ENCODE results near the gene SELENOO.

SELENOO gene

DNA sequence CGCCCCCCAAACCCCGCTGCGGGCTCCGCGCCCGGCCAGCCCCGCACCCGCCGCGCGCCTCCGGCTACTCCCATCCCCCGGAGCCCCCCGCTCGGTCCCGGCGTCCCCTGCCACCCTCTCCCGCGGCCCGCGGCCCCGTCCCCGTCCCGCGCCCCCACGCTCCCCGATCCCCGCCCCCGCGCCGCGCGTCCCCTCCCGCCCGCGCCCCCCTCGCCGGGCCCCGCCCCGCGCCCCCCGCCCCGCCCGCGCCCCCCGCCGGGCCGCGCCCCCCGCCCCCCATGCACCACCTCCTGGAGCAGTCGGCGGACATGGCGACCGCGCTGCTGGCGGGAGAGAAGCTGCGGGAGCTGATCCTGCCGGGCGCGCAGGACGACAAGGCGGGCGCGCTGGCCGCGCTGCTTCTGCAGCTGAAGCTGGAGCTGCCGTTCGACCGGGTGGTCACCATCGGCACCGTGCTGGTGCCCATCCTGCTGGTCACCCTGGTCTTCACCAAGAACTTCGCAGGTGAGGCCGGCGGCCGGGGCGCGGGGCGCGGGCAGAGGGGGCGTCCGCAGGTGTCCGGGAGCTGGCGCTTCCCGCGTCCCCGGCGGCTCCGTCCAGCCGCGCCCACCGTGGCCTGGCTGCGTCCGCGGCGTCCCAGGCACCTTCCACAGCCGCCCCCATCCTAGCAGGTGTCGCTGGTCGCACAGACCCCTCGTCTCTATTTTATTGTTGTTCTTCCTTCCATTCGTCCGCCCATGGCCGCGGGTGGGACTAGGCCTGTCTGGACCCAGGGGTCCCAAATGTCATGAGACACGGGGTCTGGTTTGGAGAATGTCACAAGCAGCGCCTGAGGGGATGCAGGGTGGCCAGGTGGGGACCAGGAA lies 30.1 kb upstream of the SELENOO start, which contains the start of gene PANX2:
TSS of gene PANX2 (plus strand) at position 279 of the 866 bp plus-strand sequence. CDS start at position 279, 0 bp downstream.
- DNase-seq: peak; percentile 62

DNA sequence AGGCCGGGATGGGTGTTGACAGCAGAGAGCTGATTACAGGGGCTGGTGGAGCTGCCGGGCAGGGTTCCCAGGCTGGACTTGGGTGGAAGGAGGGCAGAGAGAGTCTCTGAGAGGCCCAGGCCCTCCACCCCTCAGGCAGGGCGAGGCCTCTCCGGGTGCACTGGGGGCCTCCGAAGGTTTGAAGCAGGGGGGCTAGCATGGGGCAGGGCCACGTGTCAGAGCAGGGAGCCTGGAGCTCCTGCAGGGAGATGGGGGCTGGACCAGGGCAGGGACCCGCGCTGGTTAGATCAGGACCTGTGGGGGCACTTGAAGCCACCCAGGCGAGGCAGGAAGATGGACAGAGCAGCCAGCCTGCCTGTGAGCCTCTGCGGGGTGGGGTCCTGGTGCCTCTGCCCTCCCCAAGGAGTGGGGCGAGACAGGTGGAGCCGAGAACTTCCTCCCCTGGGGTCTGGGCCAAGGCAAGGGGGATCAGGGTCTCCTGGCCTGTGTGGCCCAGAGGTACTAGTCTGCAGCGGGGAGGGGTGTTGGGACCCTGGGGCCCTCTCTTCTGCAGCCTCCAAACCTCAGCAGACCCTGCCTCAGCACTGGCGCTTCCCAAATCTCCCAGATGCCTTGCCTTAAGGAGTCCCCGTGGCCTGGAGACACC lies 29.4 kb upstream of the SELENOO start:
- no peak for DNase-seq

DNA sequence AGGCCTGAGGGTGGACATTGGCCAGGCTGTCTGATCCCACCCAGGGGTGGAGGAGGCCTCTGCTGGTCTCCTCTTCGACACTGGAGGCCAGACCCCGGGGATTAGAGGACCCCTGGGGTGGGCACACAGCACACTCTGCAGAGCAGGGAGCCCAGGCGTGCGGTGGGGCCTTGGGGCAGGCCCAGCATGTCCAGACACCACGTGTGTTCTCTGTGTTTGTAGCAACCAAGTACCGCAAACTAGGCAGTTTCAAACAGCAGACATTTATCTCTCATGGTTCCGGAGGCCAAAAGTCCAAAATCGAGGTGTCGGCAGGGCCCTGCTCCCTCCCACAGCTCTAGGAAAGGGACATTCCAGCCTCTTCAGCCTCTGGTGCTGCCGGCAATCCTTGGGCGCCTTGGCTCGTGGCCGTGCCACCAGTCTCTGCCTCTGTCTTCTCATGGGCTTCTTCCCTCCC lies 28.8 kb upstream of the SELENOO start:
- DNase-seq: no peak

DNA sequence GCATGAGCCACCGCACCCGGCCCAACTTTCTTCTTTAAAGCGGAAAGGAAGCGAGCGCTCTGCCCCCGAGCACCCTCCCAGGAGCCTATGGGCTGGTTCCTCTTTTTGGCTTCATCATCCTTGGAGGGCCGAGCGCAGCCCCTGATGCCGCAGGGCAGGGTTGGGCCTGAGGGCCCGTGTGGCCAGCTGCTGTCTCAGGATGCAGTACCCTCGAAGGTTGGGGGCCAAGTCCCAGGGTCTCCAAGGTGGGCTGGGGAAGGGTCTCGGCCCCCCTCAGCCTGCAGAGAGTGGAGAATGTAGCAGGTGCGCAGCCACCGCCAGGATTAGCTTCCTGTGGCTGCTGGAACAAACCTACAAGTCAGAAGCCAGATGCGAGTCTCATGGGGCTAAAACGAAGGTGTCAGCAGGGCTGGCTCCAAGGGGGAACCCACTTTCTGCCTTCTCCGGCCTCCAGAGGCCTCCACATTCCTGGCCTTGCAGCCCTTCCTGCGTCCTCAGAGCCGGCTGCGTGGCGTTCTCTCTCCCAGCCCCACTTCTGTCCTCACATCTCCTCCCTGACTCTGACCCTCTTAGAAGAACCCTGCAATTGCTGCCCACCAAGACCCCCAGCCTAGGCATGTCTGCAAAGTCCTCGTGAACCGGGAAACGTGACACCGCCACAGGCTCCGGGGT lies 27.4 kb upstream of the SELENOO start:
- DNase-seq: no peak

DNA sequence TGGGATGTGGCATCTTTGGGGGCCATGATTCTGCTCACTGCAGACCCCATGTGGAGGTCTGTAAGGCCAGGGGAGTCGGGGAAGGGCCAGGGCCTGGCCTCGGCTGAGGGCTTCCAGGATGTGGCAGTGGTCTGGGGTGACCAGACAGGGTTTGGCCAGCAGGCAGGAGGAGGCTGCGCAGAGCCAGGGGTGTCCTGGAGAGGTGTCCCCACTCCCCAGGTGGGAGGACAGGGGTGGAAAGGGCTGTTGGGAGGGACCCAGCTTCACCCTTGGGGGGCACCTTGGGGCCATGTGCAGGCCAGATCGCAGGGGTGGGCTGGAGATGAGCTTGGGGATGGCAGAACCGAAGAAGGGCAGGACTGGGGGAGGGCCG lies 26.8 kb upstream of the SELENOO start:
- no peak for DNase-seq

DNA sequence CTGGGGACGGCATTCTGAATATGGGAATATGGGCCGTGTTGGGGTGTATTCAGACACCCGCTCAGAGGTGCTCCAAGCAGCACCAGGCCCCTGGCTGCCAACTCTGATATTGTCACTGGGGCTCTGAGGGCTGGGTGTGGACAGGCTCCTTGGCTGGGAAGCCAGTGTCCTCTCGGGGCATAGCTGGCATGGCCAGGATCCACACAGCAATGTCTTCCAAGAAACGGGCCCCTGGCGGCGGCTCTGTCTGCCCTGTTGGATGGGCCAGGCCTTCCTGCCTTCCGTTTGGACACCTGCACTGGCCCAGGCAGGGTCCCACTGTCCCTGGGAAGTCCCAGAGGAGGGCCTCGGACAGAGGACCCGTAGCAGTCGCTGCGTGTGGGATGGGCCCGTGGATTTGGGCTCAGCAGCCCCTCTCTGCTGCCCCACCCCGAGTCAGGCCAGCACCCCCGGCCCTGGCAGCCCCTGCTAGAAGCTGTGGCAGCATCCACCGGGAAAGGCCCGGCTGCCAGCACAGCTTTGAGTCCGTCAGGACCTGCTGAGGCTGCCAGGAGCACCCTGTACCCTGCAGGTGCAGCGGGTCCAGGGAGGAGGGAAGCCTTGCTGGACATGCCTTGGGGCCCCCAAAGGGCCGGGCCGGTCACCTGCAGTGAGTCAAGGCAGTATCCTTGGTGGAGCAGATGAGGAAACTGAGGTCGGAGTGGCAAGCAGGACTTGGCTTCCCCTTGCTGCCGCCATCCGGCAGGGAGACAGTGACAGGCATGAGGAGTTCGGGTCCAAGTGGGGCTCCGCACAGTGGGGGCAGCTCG lies 26.2 kb upstream of the SELENOO start:
- DNase-seq: no peak

DNA sequence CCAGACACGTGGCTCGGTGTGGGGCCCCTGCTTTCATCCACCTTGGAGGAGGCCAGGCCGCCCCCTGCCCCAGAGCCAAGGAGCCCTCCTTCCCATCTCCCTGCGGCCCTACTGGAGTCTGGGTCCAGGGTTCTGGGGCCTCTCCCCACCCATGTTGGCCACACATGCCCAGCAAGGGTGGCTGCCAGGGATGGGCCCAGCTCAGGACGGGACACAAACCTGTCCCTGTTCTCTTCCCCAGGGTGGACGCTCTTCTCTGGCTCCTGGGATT lies 25.7 kb upstream of the SELENOO start:
- DNase-seq: no peak

DNA sequence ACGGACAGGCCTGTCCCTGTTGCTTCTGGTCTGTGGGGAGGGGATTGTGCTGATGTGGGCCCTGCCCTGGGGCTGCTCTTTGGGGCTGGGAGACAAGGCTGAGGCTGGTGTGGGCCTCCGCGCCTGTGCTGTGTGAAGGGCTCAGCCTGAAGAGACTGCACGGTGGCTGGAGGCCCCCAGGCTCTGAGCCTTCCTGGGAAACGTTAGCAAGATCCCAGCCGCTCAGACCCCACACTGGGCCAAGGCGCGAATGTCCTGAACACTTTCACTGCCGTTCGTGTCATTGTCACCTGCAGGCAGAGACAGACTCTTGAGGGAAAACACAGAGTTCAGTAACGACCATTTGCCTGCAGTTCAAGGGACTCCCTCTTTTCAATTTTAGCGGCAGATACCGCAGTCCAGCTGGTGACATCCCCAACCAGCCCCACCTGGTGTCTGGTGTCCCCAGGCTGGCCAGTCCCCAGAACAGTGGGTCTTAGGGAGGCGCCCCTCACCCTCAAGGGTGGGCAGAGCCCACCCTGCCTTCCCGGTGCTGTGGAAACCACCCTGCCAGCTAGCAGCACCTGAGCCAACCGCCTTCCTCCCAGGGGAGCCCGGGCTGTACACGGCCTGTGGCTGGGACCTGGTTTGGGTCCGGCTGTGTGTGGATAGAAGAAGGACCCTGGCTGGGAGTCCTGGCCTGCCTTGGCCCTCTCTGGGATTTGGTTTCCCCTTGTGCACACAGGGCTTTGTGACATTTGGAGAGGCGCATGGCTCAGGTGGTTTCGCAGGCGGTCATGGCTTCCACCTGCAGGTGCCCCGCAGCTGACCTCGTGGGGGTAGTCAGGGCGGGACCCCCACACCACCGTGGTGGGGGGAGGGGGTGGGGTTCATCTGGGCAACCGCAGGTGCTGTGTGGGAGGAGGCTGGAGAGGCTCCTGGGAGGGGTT lies 24.6 kb upstream of the SELENOO start:
- DNase-seq: no peak

DNA sequence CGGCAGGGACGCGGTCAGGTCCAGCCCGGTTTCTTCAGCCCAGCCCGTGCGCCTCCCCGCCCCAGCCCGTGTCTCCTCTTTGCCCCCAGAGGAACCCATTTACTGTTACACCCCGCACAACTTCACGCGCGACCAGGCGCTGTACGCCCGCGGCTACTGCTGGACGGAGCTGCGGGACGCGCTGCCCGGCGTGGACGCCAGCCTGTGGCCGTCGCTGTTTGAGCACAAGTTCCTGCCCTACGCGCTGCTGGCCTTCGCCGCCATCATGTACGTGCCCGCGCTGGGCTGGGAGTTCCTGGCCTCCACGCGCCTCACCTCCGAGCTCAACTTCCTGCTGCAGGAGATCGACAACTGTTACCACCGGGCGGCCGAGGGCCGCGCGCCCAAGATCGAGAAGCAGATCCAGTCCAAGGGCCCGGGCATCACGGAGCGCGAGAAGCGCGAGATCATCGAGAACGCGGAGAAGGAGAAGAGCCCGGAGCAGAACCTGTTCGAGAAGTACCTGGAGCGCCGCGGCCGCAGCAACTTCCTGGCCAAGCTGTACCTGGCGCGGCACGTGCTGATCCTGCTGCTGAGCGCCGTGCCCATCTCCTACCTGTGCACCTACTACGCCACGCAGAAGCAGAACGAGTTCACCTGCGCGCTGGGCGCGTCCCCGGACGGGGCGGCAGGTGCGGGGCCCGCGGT lies 23.8 kb upstream of the SELENOO start:
- DNase-seq: no peak

DNA sequence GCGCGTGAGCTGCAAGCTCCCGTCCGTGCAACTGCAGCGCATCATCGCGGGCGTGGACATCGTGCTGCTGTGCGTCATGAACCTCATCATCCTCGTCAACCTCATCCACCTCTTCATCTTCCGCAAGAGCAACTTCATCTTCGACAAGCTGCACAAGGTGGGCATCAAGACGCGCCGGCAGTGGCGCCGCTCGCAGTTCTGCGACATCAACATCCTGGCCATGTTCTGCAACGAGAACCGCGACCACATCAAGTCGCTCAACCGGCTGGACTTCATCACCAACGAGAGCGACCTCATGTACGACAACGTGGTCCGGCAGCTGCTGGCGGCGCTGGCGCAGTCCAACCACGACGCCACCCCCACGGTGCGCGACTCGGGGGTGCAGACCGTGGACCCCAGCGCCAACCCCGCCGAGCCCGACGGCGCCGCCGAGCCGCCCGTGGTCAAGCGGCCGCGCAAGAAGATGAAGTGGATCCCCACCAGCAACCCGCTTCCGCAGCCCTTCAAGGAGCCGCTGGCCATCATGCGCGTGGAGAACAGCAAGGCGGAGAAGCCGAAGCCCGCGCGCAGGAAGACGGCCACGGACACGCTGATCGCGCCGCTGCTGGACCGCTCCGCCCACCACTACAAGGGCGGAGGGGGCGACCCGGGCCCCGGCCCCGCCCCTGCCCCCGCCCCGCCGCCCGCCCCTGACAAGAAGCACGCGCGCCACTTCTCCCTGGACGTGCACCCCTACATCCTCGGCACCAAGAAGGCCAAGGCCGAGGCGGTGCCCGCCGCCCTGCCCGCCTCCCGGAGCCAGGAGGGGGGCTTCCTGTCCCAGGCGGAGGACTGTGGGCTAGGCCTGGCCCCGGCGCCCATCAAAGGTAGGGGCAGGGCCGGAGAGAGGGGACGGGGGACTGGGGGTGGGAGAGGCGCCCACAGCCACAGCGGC lies 23.0 kb upstream of the SELENOO start:
- no peak for DNase-seq

DNA sequence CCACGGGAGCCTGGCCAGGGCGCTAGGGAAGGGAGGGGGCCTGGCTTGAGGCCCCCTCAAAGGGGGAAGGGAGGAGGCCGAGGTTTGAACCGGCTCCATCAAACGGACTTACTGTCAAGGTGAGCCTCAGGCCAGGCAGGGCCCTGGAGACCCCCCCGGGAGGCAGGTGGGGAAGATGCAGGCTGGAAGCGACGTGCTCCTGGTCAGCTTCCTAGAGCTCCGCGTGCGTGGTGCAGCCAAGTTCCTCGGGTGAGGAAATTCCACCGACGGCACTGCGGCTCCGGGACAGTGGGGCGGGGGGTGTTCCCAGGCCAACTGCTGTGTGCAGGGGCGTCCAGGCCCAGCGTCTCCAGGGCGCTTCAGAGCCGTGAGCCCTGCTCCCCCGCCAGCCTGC lies 22.3 kb upstream of the SELENOO start:
- DNase-seq: no peak

DNA sequence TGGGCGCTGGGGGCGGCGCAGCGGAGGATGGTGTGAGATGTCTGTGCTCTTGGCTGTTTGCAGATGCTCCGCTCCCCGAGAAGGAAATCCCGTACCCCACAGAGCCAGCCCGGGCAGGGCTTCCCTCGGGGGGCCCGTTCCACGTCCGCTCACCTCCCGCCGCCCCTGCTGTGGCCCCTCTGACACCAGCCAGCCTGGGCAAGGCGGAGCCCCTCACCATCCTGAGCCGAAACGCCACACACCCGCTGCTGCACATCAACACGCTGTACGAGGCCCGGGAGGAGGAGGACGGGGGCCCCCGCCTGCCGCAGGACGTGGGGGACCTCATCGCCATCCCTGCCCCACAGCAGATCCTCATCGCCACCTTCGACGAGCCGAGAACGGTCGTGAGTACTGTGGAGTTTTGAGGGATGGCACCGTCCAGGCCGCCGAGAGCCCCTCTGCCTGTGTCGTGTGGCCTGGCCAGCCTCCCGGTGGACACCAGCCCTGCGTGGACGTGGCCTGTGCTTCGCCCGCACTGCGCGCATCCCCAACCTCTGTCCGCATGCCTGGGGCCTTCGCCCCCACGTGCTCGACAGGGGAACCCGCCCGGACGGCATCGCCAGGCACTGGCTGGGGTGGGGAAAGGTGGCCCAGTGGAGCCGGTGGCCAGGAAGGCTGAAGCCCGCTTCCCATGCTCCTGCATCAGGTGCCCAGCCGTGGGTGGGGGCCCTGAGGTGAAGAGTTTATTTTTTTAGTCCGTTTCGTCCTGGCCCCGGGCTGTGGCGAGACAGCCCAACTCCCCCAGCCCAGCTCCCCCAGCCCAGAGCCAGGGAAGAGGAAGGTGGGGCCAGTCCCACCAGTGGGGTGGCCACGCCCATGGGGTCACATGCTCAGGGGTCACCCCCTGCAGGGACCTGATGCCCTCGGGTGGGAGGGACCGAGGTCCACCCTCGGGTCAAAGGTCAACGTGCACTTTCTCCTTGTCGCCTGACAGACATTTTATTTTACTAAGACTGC lies 21.6 kb upstream of the SELENOO start:
- DNase-seq: no peak

DNA sequence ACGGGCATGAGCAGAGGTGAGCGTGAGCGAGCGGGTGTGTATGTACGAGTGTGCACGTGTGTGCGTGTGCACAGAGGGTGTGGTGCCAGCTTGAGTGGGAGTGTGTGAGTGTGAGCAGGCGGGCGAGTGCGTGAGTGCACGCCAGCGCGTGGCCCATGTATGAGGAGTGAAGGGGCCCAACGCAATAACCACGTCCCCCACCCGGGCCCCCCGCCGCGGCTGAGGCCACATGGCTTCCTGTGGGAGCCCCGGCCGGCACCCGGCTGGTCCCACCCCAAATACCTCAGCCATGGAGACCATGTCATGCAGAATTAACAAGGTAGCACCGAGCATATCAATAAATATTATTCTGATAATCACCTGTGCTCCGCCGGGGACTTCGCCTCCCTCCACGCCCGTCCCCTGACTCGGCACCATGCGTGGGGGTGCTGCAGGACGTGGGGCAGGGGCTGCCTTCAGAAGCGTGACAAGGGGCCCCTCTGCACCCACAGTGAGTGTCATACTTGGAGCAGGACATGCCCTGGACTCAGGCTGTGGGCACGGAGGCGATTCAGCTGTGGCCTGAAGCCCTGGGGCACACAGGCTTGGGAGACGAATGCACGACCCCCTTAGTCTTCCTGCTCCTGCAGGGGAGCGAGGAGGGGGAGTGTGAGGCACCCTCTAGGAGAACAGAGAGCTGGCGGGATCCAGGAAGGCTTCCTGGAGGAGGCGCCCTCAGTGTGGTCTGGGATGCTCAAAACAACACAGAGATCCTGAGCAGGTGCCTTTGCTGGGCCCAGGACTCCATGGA lies 20.7 kb upstream of the SELENOO start:
- DNase-seq: no peak

DNA sequence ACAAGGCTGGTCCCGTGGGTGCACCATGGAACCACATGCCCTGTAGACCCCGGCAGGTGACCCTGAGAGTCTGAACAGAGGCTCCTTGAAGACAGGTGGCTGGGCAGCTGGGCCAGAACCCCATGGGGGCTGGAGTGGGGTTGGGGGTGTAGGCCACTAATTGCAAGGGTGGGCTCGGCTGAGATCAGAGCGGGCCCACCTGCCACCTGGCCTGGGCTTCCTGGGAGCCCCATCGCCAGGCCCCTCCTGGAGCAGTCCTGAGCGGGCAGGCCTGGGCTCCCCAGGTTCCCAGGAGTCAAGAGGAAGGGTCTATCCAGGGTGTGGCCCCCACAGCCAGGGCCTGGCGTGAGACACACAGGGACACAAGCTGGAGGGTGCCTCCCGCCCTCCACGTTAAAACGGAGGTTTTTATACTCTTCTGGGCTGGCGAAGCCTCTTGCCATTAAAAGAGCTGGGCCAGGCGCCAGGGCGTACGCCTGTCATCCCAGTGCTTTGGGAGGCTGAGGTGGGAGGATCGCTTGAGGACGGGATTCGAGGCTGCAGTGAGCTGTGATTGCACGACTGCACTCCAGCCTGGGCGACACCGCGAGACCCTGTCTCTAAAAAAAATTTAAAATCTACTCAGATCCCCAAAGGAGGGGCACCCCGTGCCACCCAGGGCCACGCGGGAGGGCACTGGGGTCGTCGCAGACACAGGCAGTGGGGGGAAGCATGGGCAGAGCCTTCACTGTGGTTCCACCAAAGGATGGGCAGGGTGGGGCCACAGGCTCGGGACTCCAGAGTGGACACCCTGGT lies 19.9 kb upstream of the SELENOO start:
- no peak for DNase-seq

DNA sequence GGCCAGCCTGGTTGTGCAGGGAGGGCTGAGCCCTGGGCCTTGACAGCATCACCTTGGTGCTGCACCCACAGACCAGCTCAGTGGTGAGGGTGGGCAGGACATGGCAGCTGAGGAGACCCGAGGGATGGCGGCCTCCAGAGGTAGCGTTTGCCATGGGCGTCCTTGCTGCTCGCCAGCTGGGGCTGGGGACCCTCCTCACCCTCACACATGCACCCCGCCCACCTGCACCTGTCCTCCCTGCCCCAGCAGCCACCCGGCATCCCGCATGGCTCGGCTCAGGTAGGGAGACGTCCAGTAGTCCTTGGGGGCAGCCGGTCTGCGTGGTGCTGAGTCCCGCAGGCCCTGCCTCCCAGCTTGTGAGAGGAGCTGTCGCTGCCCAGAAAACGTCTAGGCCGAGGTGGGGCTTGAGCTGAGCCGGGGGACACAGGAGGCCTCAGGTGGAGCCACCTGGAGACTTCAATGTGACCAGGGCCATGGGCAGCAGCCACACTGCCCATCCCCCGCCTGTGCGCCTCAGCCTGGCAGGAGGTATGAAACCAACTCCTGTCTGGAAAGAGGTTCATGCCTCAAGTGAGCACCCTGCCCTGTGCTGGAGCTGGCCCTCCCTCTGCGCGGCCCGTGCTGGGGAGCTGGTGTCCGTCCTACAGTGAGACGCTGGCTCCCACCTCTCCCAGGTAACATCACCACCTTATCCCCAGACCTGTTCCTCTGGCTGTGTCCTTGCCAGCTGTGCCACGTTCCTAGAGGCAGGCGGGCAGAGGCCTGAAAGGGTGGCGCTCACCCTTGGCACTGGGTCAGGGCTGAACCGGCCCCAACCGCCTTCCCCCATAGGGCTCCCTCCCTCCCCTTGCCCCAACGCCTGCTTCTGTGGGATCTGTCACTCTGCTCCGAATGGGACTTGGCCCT lies 18.4 kb upstream of the SELENOO start:
- no peak for DNase-seq

All from right kidney (tissue), 1 donor.